NB4 (cell line): ENCODE data around the gene NR6A1.

Source experiments
- DNase-seq: peaks from one replicate; pipeline ENCODE4 v3.0.0; 2010; ENCODE audit warnings: low read depth
- H3K4me3 ChIP-seq: one replicate; pipeline ENCODE4 v1.5.1; 2011; ENCODE audit warnings: mild to moderate bottlenecking, low read depth, low read length, moderate library complexity
- CTCF ChIP-seq: IDR thresholded peaks from one replicate; pipeline ENCODE4 v1.5.1; 2012; ENCODE audit warnings: low read depth, low read length
- MYC ChIP-seq: IDR thresholded peaks from 2 replicates; pipeline ENCODE4 v1.6.1; 2011; ENCODE audit warnings: low read depth, low read length
- POLR2A ChIP-seq: IDR thresholded peaks from 2 replicates; pipeline ENCODE4 v1.6.1; 2011; ENCODE audit warnings: mild to moderate bottlenecking; ENCODE audit not compliant: insufficient read length; ENCODE audit errors: extremely low read depth
- TF ChIP-seq, protein P1 (sequence below): IDR thresholded peaks from 2 replicates; pipeline ENCODE4 v1.6.1; 2011; ENCODE audit warnings: low read depth, low read length

Gene NR6A1

GRCh38 chr9:124557895-124558294, 213.2 kb downstream of the NR6A1 start:
- DNase-seq, result no peak
- H3K4me3 ChIP-seq, result no peak overlapping the region
- TF ChIP-seq POLR2A, result no peak
- no peak for TF ChIP-seq CTCF

- TF ChIP-seq, protein P1, sequence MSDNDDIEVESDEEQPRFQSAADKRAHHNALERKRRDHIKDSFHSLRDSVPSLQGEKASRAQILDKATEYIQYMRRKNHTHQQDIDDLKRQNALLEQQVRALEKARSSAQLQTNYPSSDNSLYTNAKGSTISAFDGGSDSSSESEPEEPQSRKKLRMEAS, result no peak
- TF ChIP-seq MYC (no peak), CTCF (no peak), POLR2A (no peak)
- no peak overlapping the region for H3K4me3 ChIP-seq
- DNase-seq, result no peak
Observed at GRCh38 chr9:124555043-124555442, 216.1 kb downstream of the NR6A1 start.

- no peak for DNase-seq
- TF ChIP-seq MYC (no peak), POLR2A (no peak), CTCF (no peak)
- TF ChIP-seq, protein P1, result no peak
Observed at GRCh38 chr9:124553738-124554137, 217.4 kb downstream of the NR6A1 start.

DNA sequence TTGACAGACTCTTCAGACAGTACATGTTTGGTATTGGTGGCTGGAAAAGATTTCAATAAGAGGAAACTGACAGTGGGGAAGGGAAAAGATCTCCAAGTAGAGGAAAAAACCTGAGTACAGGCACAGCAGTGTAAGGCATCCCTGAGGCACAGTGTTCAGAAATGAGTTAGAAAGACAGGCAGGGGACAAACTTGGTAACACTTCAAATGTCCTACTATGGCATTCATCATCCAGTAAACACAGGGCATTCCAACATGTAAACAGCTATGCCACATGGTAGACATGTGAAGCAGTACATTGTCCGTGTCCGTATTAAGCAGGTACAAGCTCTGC, 218.9 kb downstream of the NR6A1 start:
- TF ChIP-seq, protein P1, result no peak
- TF ChIP-seq CTCF (no peak), POLR2A (no peak), MYC (no peak)
- H3K4me3 ChIP-seq, result no peak overlapping the region
- no peak for DNase-seq

More at GRCh38 chr9:124553738-124554137, 217.4 kb downstream of the NR6A1 start:
- H3K4me3 ChIP-seq, result no peak overlapping the region

DNA sequence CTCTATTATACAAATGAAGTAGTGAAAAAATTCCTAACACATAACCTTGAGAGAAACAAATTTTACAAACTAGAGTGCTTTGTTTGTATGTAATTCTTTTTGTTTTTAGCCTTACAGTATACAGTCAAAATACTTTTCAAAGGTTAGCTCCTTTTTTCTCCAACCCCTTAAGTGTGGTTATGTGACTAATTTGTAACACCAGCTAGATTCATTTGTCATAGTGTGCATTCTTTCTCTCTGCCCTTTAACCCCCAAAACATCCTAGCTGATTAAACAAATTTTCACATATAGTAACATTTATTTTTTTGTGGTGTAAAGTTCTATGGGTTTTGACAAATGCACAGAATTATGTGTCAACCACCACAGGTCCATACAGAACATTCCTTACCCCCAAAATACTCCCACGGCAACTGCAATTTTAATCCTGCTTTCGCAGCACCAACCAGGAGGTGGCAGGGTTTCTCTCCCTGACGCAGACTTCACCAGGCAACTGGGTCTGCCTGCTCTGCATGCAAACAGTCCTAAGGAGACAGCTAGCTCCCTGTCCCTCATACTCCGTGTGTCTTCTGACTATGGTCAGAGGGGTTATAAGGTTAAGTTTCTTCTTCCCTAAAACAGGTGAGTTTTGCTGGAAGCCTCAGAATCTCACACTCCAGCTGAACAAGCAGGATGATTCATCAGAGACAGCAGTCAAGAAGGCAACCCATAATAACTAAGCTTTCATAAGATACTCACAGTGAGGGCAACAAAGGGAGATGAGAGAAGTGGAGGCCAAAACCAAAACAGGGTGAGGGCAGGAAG, 219.4 kb downstream of the NR6A1 start:
- no peak overlapping the region for H3K4me3 ChIP-seq
- peak; percentile 53 for DNase-seq
- TF ChIP-seq CTCF (peak; percentile 65), MYC (no peak)

- DNase-seq, result no peak
- no peak overlapping the region for H3K4me3 ChIP-seq
- TF ChIP-seq, protein P1, result no peak
- TF ChIP-seq MYC, result no peak
- TF ChIP-seq CTCF, result no peak
- no peak for TF ChIP-seq POLR2A
Observed at GRCh38 chr9:124550072-124550471, 221.0 kb downstream of the NR6A1 start.
